Renal cortical epithelial cell (primary cell): ENCODE measurements around the gene ENDOD1. TPM values are rescaled to one million over a fixed set of nuclear protein-coding genes. Genes with fewer than 3 reads are reported as not detected.

ENCODE experiments used
- DNase-seq: peaks from one replicate; pipeline ENCODE4 v3.0.0-alpha.2; 2011; ENCODE audit warnings: low read depth
- total RNA-seq: library from RNA; depleted of rRNA; stranded (reverse); fragments of >200 nt; gene quantifications from 2 replicates; pipeline ENCODE4 v1.2.3, GENCODE V29; 2014

ENDOD1 gene
- total RNA-seq, 1 donor from 2014 or later, result 47.9 TPM

GRCh38 chr11:95175818-95176380, 86.3 kb downstream of the ENDOD1 start:
- no peak for DNase-seq

Other genes starting within 250 kb of the ENDOD1 start
- gene CWC15, start 116.3 kb upstream of the ENDOD1 start, total RNA-seq, result 51.3 and 57.1 TPM in 2 replicates
- gene KDM4D, start 116.1 kb upstream of the ENDOD1 start, total RNA-seq, result 0.94 and 1.6 TPM in 2 replicates
- gene KDM4E, start 64.6 kb upstream of the ENDOD1 start, total RNA-seq, result not detected in 2 replicates
- not detected in 2 replicates for gene KDM4F, start 40.4 kb upstream of the ENDOD1 start, total RNA-seq
- 11.8 and 34.4 TPM in 2 replicates for gene SRSF8, start 22.9 kb upstream of the ENDOD1 start, total RNA-seq
- gene SESN3, start 141.4 kb downstream of the ENDOD1 start, total RNA-seq, result 3.6 and 26.0 TPM in 2 replicates